Heart left ventricle (tissue), 13 donors: ENCODE results near the gene CD2BP2.
A peak's percentile ranks its signal among the peaks of the same experiment; 100 is the strongest.

Source experiments
- POLR2A ChIP-seq, 2 donors: fragments of 450-650 bp; IDR thresholded peaks; one replicate each; pipeline ENCODE4 v1.6.1; 2017; ENCODE audit warnings: antibody characterized with exemption in 2 of 2, mild to moderate bottlenecking in 2 of 2, moderate library complexity in 2 of 2
- TF ChIP-seq, protein P1 (sequence below), 12 donors: fragments of 200-600 bp; sonication (generic) in 4 of 12; IDR thresholded peaks; one replicate each; pipeline versions ENCODE4 v1.5.0 to v1.8.0; 2018 to 2022; ENCODE audit warnings: antibody characterized with exemption in 12 of 12, mild to moderate bottlenecking in 5 of 12
- donor health status: ischemic (EF 13 %, LVEDD 7.1; RV severe dilation, severe dysfunction).
- donor health status: DM: no; HTN: yes; CAD: no.
- donor health status: DM: no; HTN: no; CAD: no.
- donor health status: ischemic (EF 25% LVEDD 6.9; RV normal size, moderate dysfunction).
- donor health status: ischemic (EF 25% LVEDD 5.7; RV mildly dilated, moderate dysfunction).
- donor health status: ischemic (EF 35%, LVEDD 5.7; RV mildly dilated, moderate dysfunction).
- donor health status: nonischemic (EF 11% LVEDD 7.7; RV severe dilation, severe dysfunction).
- donor health status: DM: yes; HTN: yes; CAD: no.
- donor health status: PGD.
- donor health status: ischemic (EF 29% LVEDD 5.4; RV normal size, mild dysfunction).
- donor health status: nonischemic (EF 23%, LVEDD 6.1; RV moderate dilation, normal function).

DNA sequence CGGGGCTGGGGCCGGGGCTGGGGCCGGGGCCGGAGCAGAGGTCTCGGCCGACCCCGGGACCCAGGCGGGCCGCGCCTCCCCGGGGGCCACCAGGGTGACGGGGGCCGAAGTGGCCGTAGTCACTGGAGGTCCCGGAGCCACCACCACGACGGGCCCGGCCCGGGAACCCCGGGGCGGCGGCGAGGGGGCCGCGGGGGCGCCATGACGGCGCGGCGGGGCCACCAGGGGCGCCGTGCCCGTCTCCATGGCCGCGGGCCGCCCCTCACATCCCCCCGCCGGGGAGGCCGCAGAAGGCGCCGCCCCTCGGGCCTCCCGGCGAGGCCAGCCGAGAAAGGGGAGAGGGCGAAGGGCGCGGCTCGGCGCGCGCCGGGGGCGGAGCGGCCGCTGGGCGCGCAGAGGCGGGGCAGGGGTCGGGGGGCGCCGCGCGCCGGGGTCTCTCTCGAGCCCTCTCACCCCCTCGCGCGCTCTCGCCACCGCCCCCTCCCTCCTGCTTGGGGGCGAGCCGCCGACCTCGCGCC is 14.9 kb upstream of the CD2BP2 start:
- TF ChIP-seq, protein P1, sequence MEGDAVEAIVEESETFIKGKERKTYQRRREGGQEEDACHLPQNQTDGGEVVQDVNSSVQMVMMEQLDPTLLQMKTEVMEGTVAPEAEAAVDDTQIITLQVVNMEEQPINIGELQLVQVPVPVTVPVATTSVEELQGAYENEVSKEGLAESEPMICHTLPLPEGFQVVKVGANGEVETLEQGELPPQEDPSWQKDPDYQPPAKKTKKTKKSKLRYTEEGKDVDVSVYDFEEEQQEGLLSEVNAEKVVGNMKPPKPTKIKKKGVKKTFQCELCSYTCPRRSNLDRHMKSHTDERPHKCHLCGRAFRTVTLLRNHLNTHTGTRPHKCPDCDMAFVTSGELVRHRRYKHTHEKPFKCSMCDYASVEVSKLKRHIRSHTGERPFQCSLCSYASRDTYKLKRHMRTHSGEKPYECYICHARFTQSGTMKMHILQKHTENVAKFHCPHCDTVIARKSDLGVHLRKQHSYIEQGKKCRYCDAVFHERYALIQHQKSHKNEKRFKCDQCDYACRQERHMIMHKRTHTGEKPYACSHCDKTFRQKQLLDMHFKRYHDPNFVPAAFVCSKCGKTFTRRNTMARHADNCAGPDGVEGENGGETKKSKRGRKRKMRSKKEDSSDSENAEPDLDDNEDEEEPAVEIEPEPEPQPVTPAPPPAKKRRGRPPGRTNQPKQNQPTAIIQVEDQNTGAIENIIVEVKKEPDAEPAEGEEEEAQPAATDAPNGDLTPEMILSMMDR (IDR thresholded peaks at IDR 0.05) = peak in 1 of 12 donors; percentile 23
- TF ChIP-seq POLR2A (IDR thresholded peaks at IDR 0.05) = no peak
